GM19351 (cell line): ENCODE results near the gene MAST1.
"Not testable (repeated sequence)": the region's sequence is repeated elsewhere in the genome, so short reads cannot be mapped to it uniquely, and the experiment has no call there.

Source experiments
- ATAC-seq: cut with Tn5 transposase; IDR thresholded peaks from one replicate; pipeline ENCODE4 v1.9.1; 2021; ENCODE audit warnings: mild to moderate bottlenecking, moderate library complexity; ENCODE audit not compliant: unreplicated experiment

Gene MAST1

DNA sequence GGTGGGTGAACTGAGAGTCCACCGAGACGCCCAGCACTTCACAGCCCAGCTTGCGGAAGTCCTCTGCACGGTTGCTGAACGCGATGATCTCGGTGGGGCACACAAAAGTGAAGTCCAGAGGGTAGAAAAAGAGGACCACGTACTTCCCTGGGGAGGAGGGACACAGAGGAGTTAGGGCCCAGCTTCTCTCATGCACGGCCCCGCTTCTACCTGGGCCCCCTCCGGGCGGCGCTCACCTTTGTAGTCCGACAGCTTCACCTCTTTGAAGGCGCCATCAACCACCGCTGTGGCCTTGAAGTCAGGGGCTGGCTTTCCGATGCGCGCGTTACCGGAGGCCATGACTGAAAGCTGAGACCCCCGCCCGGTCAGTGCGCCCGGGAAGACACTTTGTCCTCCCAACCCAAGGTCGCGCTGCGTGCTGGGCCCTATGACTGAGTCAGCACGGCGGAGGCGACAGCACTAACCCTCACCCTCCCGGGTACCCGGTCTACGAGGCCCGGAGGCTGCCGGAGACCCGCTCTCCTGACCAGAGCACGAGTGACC lies 37.3 kb upstream of the MAST1 start:
- ATAC-seq, result no peak

DNA sequence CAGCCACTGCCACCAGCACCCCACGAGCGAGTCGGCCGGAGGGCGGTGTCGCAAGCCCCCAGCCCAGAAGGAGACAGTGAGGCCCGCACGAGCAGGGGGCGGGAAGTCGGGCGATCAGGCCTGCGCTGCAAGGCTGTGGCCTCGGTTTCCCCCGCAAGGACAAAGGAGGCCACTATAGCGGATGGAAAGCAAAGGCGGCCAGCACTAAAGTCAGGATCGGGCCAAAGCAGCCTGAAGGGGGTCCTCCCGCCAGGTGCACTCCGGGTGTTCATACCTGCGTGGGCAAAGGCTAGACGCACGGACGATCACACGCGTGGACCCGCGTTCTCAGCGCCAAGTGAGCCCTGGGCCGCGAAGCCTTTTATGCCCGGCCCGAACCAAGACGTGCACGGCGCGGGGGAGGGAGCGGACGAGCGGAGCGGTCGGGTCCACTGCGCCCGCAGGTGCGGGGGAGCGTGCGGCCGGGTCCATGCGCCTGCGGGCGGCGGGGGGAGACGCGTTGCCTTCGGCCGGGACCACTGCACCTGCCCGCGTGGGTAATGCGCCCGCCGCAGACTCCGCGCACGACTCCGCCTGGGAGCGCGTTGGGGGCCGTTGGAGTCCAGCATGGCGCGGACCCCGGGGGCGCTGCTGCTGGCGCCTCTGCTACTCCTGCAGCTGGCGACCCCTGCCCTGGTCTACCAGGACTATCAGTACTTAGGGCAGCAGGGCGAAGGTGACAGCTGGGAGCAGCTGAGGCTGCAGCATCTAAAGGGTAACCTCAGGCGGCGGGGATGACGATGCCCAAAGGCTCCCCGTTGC lies 36.6 kb upstream of the MAST1 start, which contains the start of the genes PRDX2 and THSD8:
Gene PRDX2, minus strand, starts transcription at position 335 of the 801 bp plus-strand sequence. CDS start 539 bp downstream, outside the sequence.
Gene THSD8, plus strand, starts transcription at position 604 of the 801 bp plus-strand sequence. Its CDS starts 3 bp downstream, at position 607.
- ATAC-seq, result no peak

DNA sequence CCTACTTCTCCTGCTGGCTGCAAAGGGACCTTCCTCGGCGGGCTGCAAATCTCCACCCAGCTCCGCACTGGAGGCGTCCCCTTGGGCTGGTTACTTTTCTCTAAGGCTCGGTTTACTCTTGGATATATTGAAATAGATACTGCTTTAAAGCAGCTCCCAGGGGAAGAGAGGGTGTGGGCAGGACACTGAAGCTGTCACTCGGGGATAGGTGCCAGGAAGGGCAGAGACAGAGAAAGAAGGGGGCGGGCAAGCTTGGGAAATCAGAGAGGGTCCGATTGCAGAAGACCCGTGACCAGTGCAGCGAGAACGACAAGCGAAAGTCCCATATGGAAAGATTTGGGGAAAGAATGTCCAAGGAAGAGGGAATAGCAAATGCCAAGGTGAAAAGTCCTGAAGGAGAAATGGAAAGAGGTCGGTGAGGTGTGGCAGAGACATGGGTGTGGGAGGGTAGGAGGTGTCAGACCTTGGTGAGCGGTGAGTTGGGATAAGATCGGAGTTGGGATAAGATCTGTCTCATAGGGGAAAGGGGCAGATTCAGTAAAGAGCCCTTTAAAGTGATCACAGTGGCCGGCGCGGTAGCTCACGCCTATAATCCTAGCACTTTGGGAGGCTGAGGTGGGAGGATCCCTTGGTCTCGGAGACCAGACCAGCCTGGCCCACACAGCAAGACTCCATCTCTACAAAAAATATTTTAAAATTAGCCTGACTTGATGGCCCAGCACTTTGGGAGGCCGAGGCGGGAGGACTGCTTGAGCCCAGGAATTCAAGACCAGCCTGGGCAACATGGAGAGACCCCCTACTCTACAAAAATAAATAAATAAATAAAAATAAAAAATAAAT lies 35.8 kb upstream of the MAST1 start:
- no peak for ATAC-seq

DNA sequence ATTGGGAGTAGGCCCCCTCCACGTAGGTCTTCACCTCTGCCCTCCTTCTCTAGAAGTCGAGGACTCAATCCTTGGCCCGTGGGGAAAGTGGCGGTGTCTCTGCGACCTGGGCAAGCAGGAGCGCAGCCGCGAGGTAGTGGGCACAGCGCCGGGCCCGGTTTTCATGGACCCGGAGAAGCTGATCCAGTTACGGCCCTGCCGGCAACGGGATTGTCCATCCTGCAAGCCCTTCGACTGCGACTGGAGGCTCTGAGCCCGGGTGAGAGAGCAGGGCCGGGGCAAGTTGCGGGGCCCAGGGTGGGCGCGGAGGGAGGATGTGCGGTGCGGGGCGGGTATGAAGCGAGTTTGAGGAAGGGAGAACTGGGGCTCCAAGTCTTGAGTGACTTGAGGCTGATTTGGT lies 34.3 kb upstream of the MAST1 start:
- ATAC-seq, result no peak

DNA sequence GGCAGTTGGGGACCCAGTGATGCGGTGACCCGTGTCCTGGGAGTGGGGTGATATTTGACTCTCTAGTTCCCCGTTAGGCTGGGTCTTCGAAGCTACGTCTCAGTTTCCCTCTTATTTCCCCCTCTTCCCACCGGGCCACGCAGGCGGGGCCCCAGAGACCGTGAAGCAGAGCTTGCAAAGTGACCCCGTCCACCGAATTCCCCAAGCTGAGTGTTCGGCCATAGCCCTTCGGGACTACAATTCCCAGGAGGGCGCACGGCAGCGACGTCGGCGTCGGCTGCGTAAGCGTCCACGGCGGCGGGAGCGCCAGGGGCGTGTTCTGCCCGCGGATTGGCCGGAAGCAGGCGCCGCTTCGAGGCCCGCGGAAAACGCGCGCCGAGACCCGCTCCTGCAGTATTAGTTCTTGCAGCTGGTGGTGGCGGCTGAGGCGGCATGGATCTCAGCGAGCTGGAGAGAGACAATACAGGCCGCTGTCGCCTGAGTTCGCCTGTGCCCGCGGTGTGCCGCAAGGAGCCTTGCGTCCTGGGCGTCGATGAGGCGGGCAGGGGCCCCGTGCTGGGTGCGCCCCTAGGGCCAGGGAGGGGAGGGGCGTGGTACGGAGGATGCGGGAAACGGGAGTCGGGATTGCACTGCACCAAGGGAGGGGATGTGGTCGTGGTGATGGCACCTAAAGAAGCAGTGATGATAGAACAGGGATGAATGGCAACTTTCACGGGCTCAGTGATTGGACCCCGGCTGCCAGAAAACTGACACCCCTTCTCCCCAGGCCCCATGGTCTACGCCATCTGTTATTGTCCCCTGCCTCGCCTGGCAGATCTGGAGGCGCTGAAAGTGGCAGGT lies 31.9 kb upstream of the MAST1 start, which contains the start of gene RNASEH2A:
Gene RNASEH2A, plus strand, starts transcription at position 343 of the 840 bp plus-strand sequence. Its CDS starts 90 bp downstream, at position 433.
- ATAC-seq, result peak; percentile 77

DNA sequence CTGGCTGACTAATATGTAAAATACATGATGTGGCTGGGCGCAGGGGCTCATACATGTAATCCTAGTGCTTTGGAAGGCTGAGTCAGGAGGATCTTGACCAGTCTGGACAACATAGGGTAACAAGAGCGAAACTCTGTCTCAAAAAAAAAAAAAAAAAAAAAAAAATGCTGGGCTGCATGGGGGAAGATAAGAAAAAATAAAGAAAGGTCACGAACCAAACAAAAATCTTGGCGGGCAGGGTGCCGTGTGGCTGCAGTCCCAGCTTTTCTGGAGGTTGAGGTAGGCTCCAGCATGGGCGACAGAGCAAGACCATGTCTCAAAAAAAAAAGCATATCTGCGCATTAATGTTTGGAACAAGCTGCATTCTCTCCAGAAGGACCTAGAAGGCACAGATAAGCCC lies 23.2 kb upstream of the MAST1 start:
- no peak for ATAC-seq

DNA sequence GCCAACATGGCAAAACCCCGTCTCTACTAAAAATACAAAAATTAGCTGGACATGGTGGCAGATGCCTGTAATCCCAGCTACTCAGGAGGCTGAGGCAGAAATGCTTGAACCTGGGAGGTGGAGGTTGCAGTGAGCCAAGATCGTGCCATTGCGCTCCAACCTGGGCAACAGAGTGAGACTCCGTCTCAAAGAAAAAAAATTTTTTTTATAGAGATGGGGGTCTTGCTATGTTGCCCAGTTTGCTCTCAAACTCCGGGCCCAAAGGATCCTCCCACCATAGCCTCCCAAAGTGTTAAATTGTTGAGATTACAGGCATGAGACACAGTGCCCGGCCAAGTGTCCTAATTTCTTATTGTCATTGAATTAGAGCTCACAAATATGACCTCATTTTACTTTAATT lies 21.1 kb upstream of the MAST1 start:
- ATAC-seq, result not testable (repeated sequence)

DNA sequence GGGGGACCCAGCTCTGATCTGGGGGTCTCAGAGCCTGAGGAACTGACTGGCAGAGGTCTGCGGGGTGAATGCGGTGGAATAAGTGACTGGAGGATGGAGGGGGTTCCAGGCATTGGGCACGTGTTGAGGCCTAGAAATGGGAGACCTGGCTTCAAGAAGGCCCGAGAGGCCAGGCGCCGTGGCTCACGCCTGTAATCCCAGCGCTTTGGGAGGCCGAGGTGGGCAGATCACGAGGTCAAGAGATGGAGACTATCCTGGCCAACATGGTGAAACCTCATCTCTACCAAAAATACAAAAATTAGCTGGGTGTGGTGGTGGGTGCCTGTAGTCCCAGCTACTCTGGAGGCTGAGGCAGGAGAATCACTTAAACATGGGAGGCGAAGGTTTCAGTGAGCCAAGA lies 20.5 kb upstream of the MAST1 start:
- ATAC-seq, result not testable (repeated sequence)

DNA sequence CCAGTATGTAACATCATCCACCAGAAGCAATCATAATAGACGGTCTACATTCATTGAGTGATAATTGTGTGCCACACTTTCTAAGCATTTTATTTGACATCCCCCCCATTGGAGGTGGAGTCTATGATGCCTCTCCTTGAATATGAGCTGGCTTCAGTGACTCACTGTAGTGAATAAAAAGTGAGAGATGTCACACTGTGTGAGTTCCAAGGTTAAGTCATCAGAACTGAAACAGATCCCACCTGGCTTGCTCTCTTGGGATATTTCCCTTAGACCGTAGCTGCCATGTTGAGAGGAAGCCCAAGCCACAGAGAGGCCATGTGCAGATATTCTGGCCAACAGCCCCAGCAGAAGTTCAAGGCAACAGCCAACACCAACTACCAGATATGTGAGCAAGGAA lies 16.6 kb upstream of the MAST1 start:
- ATAC-seq, result no peak

DNA sequence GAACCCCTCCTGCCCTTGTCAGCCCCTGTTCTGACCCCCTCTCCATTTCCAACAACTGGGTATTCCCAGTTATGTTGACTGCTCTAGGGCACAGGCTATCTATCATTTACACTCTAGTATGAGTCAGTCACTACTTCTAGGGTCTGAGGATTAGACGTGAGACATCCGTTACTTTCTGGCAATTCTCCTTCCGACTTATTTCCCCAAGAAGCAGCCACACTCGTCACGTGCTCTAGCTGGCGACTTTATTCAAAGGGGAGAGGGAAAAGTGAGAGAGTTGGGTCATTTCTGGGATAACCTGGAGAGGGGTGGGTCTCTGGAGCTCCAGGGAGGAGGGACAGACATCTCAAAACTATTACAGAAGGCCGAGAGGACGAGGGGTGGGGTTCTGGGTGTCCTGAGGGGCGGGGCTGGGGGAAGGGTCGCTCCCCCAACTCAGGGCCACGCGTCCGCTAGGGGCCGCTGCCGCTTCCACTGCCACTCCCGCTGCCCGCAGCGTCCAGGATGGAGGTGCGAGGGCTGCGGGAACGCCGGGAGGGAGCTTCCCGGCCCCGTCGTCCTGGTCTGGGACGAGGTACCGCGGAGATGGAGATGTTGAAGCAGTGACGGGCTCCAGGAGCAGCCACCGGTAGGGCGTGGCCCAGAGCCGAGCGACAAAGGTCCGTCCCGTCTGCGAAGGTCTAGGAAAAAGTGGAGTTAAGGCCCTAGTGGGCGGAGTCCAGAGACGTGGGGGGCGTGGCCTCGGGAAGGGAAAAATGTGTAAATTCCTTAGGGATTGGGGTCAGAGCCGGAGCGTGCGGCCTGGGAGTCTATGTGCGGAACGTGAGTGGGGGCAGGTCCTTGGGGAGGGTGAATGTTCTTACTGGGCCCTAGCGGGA lies 12.8 kb upstream of the MAST1 start:
- no peak for ATAC-seq

DNA sequence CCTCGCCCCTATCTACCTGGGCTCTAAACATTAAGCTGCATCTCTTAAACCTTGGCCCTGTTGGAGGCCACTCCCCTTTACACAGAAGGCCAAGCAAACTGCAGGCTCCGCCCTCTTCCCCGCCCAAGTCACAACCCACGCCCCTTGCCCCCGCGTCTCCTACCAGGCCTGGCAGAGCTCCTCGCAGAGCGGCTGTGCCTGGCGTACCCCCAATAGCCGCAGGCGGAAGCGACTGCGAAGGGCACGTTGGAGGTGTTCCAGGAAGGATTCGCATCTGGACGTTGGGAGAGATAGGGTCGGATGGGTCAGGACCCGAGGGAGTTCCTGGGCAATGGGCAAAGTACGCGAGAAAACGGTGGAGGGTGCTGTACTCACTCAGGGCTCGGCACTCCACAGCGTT lies 9.8 kb upstream of the MAST1 start:
- ATAC-seq, result no peak

DNA sequence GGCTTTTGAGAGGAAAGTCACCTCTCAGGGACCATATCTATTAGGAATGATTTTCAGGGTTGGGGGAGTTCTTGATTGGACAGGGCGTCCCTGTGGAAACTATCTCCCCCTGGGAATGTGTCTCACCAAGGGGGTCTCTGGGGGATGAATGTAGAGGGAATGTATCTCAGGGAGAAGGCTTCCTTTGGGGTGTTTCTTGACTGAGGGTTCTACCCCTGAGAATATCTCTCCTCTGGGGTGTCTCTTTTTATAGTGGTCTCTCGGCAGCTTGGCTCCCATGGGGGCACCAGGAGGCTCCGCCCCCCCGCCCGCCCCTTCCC lies 4.9 kb upstream of the MAST1 start:
- ATAC-seq, result no peak

DNA sequence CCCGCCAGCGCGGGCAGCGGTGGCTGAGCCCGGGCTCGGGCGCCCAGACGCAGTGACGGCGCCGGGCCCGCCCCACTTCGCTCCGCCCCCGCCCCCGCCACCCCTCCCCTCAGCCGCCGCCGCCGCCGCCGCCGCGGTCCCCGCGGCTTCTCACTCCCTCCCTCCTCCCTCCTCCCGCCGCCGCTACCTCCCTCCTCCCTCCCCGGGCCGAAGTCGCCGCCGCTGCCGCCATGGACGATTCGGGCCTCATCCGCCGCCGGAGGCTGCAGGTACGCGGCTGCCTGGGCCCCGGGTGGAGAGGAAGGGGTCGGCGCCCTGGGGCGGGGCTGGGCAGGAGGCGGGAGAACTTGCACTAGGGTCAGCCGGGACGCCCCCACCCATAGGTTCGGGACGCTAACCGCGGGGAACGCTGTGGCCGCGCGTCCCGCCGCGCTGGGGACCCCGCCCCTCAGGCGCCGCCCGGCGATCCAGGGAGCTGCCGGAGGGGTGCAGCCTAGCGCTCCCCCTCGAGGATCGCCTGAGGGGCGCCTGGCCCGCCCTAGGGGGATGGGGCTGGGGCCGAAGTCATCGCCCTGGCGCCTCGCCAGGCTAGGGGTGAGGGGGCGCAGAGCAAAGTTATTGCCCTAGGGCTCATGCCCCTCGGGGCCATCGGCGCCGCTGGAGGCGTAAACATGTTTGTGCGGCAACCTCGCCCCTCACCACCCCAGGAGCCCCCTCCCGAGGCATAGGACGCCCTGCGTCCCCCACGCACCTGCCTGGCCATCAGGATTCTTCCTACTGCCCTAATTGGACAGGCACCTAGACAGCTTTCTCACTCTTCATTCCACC lies 4.4 kb upstream of the MAST1 start:
- no peak for ATAC-seq

DNA sequence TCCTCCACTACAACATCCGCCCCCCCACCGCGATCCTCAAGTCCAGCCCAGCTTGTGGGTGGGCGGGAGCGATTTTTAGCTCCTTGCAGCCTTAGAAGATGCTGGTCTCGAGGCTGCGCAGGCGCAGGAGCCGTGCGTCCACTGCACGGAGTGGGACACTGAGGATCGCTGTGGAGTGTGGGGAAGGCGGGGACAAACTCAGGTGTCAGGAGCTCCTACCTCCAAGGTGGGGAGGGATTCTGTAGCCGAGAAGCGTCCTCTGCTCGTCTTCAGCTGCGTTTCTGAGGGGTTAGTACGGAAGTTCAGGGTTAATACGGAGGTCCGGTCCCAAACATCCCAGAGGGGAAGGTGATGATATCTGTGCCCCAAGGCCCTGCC lies 3.8 kb upstream of the MAST1 start, which contains the start of gene RTBDN:
Gene RTBDN, minus strand, starts transcription at position 14 of the 378 bp plus-strand sequence. CDS start 4,600 bp downstream, outside the sequence.
- ATAC-seq, result no peak

DNA sequence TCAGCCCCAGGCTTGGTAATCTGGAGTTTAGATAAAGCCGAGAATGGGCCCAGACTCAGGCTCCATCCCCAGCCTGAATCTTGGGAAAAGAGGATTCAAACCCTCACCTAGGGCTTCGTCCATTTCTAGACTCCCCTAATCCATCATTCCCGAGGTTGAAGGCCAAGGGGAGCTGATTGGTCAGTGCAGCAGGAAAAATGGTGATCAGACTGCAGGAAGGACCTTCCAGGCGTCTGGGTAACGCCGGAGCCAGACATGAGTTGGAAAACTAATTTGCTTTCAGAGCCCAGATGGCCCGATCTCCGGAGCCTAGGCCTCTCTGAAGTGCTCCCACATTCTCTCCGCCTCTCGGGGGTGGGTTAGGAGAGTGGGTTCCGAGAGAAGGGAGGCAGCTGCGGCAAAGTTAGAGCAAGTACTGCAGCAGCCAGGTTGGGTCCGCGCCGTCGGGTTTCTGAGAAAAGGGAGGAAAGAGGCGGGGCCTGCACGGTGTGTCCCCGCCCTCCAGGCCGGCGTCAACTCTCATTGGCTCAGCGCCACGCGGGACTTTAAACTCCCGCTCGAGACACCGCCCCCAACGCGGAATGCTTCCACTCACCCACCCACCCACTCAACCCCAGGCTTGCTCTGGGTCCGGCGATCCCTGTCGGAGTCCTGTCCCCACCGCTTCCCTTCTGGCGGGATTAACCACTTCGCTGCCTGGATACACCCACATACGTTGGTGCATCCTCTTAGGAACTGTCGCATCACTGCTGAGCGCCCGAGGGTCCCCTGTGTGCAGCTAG lies 3.1 kb upstream of the MAST1 start:
- ATAC-seq, result no peak

DNA sequence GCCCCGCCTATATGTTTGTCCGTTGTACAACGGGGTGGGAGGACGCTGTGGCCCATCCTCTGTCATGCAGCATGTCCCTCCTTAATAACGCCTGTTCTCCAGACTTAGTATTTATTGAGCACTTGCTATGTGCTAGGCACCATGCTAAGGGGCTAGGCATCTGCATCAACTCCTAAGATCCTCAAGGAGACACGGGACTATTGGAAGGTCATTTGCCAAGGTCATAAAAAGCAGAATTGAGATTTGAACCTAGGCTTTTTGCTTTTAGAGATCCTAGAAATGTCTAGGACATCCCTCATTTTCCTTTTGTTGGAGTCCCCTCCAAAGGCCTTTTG lies 1.8 kb upstream of the MAST1 start:
- no peak for ATAC-seq

DNA sequence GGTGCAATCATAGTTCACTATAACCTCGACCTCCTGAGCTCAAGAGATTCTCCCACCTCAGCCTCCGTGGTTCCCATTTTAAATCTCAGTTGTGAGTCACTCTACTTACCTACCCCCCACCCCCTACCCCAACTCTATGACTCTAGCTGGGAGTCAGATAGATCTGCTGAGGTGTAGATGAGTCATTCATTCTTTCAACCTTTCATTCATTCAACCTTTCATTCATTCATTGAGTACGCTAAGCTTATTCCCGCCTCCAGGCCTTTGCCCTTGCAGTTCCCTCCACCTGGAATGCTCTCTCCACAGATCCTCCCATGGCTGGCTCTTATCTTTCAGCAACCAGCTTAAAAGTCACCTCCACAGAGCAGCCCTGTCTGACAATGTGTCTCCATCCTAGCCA lies 1.1 kb upstream of the MAST1 start:
- ATAC-seq, result no peak
